ENCODE results near the gene MOGAT2.
A peak's percentile ranks its signal among the peaks of the same experiment; 100 is the strongest.

Gene MOGAT2

DNA sequence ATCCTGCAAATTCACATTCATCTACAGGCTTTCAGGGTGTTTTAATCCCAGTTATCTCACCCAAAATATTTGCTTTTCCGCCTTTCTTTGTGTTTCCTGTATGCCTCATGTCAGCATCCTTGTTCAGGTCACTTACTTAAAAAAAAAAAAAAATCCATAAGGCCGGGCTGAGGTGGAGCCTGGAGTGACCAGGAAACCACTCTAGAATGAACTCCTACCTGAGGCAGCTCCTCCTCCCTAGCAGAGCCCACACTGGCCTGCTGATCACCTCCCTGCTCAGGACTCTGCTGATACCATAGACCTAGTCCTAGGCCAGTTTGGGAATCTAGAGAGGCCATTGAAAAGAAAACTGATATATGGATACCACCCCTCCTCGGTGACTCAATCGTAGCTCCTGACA lies 42.2 kb downstream of the MOGAT2 start:
- no peak for DNase-seq (ENCODE audit: low spot score)

GRCh38 chr11:75760243-75760642 lies 42.6 kb downstream of the MOGAT2 start:
- no peak for DNase-seq (ENCODE audit: low spot score)

DNA sequence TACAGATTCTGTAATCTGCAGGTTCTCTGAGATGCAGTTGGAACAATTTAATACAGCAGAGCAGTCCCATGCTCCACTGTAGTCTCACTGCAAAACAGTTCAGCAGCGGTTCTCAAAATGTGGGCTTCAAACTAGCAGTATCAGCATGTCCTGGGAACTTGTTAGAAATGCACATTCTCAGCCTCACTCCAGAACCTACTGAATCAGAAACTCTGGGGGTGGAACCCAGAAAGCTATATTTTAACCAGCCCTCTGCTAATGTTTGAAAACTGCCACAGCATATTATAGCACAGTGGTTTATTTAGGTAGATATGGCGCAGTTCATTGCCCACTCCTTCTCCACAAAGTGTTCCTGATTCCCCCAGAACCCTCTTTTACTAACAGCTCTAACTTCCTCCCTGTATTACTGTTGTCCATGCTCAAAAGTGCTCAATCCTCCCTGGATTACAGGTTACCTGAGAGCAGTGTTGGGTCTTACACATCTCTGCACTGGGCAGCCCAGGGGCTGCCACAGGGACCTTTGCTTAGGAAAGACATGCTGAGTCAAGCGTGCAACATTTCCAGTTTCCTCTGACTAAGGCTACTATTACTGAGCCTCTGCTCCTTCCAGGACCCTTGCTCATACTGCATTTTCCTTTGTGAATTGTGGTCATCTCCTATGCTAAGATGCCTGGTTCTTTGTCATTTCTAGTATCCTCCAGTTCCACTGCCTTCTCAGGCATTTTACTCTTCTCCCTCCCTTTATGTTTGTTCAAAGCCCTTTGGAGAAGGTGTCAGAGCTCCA lies 43.3 kb downstream of the MOGAT2 start:
- no peak for DNase-seq (ENCODE audit: low spot score)

GRCh38 chr11:75762158-75762557 lies 44.5 kb downstream of the MOGAT2 start:
- DNase-seq (ENCODE audit: low spot score), result no peak

DNA sequence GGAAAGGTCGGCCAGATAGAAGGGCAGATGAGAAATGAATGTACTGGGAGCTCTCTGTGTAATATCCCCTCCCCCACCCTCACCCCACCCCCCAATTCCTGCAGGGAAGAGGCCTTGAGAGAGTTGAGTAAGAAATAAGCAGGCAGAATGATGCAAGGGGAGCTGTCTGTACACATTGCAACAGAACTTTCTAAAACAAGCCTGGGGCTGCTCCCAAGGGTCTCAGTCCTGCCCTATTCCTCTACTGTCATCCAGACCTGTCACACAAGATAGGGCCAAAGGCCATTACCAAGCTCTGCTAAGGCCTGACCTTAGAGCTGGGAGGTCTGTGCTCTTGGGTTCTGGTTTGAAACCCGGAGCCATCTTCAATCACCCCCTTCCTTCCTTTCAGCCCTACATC lies 45.2 kb downstream of the MOGAT2 start:
- DNase-seq (ENCODE audit: low spot score), result no peak

GRCh38 chr11:75763846-75764245 lies 46.2 kb downstream of the MOGAT2 start:
- DNase-seq (ENCODE audit: low spot score), result no peak

DNA sequence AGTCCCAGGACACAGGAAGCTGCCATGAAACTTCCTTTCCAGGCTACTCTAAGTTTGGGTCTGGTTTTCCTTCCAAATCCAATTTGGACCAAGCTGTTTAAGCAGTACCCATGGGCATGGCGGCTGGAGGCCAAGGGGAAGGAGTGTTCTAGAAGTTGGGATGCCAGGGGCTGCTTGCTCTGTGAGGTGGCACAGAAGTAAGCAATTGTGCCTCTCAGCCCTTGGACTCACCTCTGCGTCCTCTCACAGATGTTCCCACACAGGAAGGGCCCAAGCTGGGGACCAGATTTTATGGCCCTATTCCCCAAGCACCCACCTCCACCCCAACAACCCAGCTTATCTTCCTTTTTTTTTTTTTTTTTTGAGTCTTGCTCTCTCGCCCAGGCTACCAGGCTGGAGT lies 47.5 kb downstream of the MOGAT2 start:
- no peak for DNase-seq (ENCODE audit: low spot score)

DNA sequence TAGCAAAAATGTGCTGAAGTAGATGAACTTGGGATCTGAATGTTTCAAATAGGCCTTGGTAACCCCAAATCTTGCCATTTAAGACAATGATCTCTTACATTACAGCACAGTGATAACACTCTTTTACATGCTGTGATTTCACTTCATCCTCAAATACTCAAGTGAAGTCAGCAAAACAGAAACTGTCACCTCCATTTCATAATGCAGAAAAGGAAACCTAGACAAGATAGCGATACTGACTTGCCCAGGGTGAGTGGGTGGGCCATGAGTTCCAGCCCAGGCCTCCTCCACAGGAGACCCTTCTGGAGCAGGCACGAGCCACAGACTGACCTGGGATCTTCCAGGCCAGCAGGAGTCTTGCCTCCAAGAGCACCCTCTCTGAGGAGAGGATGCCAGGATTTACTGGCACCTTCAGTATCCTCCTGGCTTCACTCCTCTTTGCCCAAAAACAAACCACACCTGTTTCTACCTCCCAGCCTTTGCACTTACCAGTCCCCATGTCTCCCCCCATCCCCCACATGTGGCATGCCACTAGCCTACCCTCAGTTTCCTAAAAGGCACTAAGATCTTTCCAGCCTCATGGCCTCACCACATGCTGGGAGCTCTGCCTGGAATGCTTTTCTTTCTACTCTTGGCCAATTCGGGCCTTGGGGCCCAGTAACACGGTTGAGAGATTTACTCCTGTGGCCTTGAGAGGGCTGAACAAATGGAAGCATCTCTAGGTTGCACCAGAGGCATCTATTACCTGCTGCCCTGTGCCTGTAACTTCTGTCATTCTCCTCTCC lies 49.0 kb downstream of the MOGAT2 start:
- DNase-seq (ENCODE audit: low spot score), result no peak

DNA sequence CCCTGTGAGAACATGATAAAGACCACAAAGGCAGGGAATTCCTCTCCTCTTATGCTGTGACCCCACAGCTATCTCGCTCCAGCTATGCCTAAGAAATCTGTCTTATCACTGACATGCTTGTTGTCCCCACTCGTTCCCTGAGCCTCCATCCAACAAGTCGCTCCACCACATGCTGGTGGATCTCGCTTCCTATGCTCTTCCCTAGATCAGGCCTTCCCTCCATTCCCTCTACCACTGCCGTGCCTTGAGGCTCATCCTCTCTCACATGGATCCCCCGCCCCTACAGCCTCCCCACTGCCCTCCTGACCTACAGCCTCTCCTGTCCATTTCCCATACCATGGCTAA lies 49.6 kb downstream of the MOGAT2 start:
- DNase-seq (ENCODE audit: low spot score), result no peak

- DNase-seq (ENCODE audit: low spot score), result no peak
Measured at GRCh38 chr11:75767793-75768111, 50.1 kb downstream of the MOGAT2 start.

DNA sequence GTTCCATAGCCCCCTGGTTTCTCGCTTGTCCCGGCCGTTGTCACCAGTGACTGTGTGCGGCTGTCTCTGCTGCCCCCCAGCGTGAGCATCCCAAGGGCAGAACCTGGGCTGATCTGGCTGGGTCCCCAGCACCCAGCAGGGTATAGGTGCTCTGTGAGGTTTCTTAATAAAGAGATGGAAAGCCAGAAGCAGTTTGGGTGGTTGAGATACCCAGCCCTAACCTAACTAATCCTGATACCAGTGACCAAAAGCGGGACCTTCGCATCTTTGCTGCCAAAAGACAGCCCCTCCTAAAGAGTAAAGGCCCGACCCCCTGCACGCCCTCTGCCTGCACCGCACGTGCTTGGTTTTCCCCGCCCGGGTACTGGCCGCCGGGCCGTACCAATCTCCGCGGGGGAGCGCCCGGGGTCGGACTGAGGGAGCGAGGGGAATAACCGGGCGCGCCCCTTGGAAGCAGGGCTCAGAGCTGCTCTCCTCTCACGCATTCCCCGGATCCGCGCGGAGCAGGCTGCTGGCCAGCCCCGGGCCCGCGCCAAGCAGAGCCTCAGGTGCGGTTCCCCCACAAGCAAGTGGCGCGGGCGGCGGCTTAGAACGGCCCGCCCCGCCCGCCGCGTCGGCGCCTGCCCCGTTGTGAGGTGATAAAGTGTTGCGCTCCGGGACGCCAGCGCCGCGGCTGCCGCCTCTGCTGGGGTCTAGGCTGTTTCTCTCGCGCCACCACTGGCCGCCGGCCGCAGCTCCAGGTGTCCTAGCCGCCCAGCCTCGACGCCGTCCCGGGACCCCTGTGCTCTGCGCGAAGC lies 50.7 kb downstream of the MOGAT2 start, which contains the start of gene DGAT2:
Gene DGAT2 (plus strand): TSS at position 667 of the 797 bp plus-strand sequence. CDS start 214 bp downstream, outside the sequence.
- peak; percentile 90 for DNase-seq (ENCODE audit: low spot score)

DNA sequence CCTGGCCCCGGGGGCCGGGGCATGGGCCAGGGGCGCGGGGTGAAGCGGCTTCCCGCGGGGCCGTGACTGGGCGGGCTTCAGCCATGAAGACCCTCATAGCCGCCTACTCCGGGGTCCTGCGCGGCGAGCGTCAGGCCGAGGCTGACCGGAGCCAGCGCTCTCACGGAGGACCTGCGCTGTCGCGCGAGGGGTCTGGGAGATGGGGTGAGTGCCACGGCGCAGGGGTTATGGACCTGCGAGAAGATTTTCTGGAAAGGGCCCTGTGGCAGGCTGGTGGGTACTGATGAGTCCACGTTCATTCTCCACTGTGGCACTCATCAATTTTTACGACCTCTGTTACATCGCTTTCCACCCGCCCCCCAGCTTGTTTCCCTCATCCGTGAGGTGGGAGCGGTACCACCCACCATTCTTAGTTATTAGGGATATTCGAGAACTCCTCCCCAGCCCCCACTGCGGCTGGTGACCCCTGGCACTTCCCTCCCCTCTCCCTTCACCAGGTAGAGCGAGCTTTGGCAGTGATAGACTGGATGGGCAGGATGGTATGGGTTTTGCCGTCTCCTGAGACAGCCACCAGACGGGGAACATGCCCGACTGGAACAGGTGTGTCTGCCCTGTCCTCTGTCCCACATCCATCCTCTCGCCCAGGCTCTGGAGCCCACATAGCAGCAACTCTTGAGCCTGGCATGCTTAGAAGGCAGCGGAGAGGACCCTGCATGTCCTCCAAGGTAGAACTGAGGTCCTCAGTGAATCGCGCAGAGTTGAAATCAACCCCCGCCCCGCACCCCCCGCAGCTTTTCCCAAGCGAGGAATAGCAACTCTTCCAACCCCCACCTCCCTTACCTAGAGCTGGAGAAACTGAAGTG lies 51.5 kb downstream of the MOGAT2 start:
- no peak for DNase-seq (ENCODE audit: low spot score)

GRCh38 chr11:75770102-75770501 lies 52.5 kb downstream of the MOGAT2 start:
- no peak for DNase-seq (ENCODE audit: low spot score)

- DNase-seq (ENCODE audit: low spot score), result no peak
Measured at GRCh38 chr11:75771646-75772410, 54.2 kb downstream of the MOGAT2 start.

- DNase-seq (ENCODE audit: low spot score), result no peak
Measured at GRCh38 chr11:75773595-75774353, 56.1 kb downstream of the MOGAT2 start.

GRCh38 chr11:75775056-75775455 lies 57.4 kb downstream of the MOGAT2 start:
- no peak for DNase-seq (ENCODE audit: low spot score)

DNA sequence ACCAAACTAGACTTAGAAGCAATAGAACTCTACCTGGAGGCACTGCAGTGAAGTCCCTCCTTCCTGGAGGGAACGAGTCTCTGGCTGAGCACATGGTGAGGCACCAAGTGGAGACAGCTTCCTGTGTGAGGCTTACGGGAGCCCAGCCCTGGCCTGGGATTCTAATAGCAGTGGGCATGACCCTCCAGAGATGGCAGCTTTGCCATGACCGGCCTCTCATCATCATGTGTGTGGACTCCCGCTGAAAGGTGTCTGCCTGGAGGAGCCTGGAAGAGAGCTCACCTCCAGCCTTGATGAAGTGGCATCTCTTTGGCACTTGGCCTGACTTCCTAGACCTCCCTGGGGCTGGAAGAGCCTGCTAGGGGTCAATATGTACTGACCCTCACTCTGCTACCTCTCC lies 58.9 kb downstream of the MOGAT2 start:
- DNase-seq (ENCODE audit: low spot score), result no peak

- no peak for DNase-seq (ENCODE audit: low spot score)
Measured at GRCh38 chr11:75777461-75778110, 59.9 kb downstream of the MOGAT2 start.

GRCh38 chr11:75778962-75779361 lies 61.3 kb downstream of the MOGAT2 start:
- DNase-seq (ENCODE audit: low spot score), result no peak

DNA sequence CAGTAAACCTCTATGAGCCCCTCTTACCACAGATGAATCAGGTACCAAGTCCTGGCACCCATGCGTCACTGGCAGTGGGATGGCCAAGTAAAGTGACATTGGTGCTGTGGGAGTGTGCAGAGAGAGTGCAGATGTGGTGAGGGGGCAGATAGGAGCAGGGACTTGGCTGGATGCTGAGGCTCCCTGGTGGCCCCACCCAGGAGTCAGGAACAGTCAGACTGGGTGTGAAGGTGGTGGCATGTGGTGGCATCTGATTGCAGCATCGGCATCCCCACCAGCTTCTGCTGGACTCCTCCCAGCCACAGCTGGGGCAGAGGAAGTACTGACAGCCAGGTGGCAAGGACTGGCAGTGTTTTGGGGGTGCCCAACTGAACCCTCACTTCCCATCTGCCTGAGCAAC lies 62.3 kb downstream of the MOGAT2 start:
- DNase-seq (ENCODE audit: low spot score), result no peak

All from D341Med (cell line).